Endothelial cell of umbilical vein (primary cell): ENCODE measurements around the gene CEMIP. TPM values are rescaled to one million over a fixed set of nuclear protein-coding genes. Genes with fewer than 3 reads are reported as not detected.

Experiments
- BruUV-seq: library from RNA; stranded (reverse); fragments of 400-500 nt; replicated peaks from 2 replicates; lab custom pipeline; 2021; lab: Mats Ljungman, UMichigan
- CTCF ChIA-PET: fragments of 300-600, 350-600 bp; sonication (Branson Sonifier 250); formaldehyde crosslinking; loops from one replicate; lab custom pipeline; 2021; ENCODE audit warnings: antibody characterized with exemption, inconsistent platforms; lab: Charles Lee
- POLR2A ChIA-PET: fragments of 300-600, 350-600 bp; sonication (Branson Sonifier 250); formaldehyde crosslinking; loops from one replicate; lab custom pipeline; 2021; ENCODE audit warnings: antibody characterized with exemption, inconsistent platforms; lab: Charles Lee
- DNase-seq: peaks from one replicate; pipeline ENCODE4 v3.0.0-alpha.2; 2011; ENCODE audit warnings: low read depth, low spot score
- FAIRE-seq: peaks from 2 replicates; lab custom pipeline; 2011; peaks lifted over from hg19 to GRCh38; lab: Jason Lieb, UNC
- H2AFZ ChIP-seq: 2 replicates; pipeline ENCODE4 v1.6.0; 2012; ENCODE audit warnings: low read depth, low read length, control low read depth, inconsistent platforms
- H3K27ac ChIP-seq: 2 replicates; pipeline ENCODE4 v1.5.1; 2011; ENCODE audit warnings: low read depth, mild to moderate bottlenecking, control low read depth, low read length, moderate library complexity; ENCODE audit not compliant: insufficient read depth
- H3K27me3 ChIP-seq, 2 experiments: 2 replicates each; pipeline versions ENCODE4 v1.6.0 to v1.6.1; 2011; ENCODE audit warnings: low read length in 2 of 2, mixed read lengths in 1 of 2; ENCODE audit not compliant: control insufficient read depth in 2 of 2, insufficient read depth in 2 of 2
- H3K36me3 ChIP-seq, 2 experiments: 2 replicates in 1 of 2; 3 replicates in 1 of 2; pipeline ENCODE4 v1.5.1; 2011; ENCODE audit warnings: low read length in 2 of 2, mild to moderate bottlenecking in 1 of 2, moderate library complexity in 1 of 2; ENCODE audit not compliant: control insufficient read depth in 2 of 2, insufficient read depth in 2 of 2; ENCODE audit errors: extremely low read depth in 1 of 2
- H3K4me1 ChIP-seq: 3 replicates; pipeline ENCODE4 v1.5.1; 2011; ENCODE audit warnings: mild to moderate bottlenecking, low read length; ENCODE audit not compliant: control insufficient read depth, insufficient read depth; ENCODE audit errors: extremely low read depth
- H3K4me2 ChIP-seq: 2 replicates; pipeline ENCODE4 v1.6.1; 2011; ENCODE audit warnings: low read length, control low read depth, mixed read lengths; ENCODE audit not compliant: insufficient read depth
- H3K4me3 ChIP-seq, 3 experiments: fragments of 200-600 bp in 1 of 3; sonication (generic), shearing (Covaris generic) in 1 of 3; replicated peaks in 1 of 3; 2 replicates each; pipeline ENCODE4 v1.5.1; 2011 to 2016; ENCODE audit warnings: control low read depth in 3 of 3, low read length in 3 of 3, mild to moderate bottlenecking in 2 of 3, inconsistent platforms in 1 of 3, low read depth in 1 of 3, moderate library complexity in 1 of 3; ENCODE audit not compliant: insufficient read depth in 1 of 3
- H3K79me2 ChIP-seq: 2 replicates; pipeline ENCODE4 v1.6.0; 2012; ENCODE audit warnings: low read length, inconsistent platforms; ENCODE audit not compliant: control insufficient read depth, insufficient read depth
- H3K9ac ChIP-seq: replicated peaks from 2 replicates; pipeline ENCODE3; 2011; ENCODE audit warnings: low read length, control low read depth; ENCODE audit not compliant: insufficient read depth; ENCODE audit errors: extremely low read depth
- H3K9me1 ChIP-seq: replicated peaks from 3 replicates; pipeline ENCODE4 v1.6.0; 2011; ENCODE audit warnings: mild to moderate bottlenecking, low read length; ENCODE audit not compliant: control insufficient read depth, insufficient read depth; ENCODE audit errors: extremely low read depth
- H3K9me3 ChIP-seq: replicated peaks from 2 replicates; pipeline ENCODE4 v1.5.1; 2012; ENCODE audit warnings: low read length, inconsistent platforms; ENCODE audit not compliant: control insufficient read depth, insufficient read depth
- H4K20me1 ChIP-seq: replicated peaks from 2 replicates; pipeline ENCODE3; 2011; ENCODE audit warnings: mild to moderate bottlenecking, low read length; ENCODE audit not compliant: control insufficient read depth, insufficient read depth; ENCODE audit errors: extremely low read depth
- CTCF ChIP-seq, 2 donors: IDR thresholded peaks; 1 replicate in 1 of 2; 2 replicates in 1 of 2; pipeline ENCODE4 v1.5.1; 2011; ENCODE audit warnings: low read length in 2 of 2, mild to moderate bottlenecking in 2 of 2, moderate library complexity in 2 of 2, control low read depth in 1 of 2, inconsistent platforms in 1 of 2, low read depth in 1 of 2; ENCODE audit not compliant: insufficient read depth in 1 of 2; ENCODE audit errors: extremely low read depth in 1 of 2
- EZH2 ChIP-seq: IDR thresholded peaks from 2 replicates; pipeline ENCODE4 v1.6.1; 2012; ENCODE audit warnings: borderline replicate concordance, low read depth, mild to moderate bottlenecking, moderate library complexity, low read length, inconsistent platforms; ENCODE audit not compliant: severe bottlenecking
- FOS ChIP-seq: IDR thresholded peaks from 2 replicates; pipeline ENCODE4 v1.6.1; 2011; ENCODE audit warnings: mild to moderate bottlenecking, low read length, moderate library complexity, borderline replicate concordance; ENCODE audit not compliant: insufficient read depth
- GATA2 ChIP-seq: IDR thresholded peaks from 2 replicates; pipeline ENCODE4 v1.7.0; 2011; ENCODE audit warnings: low read depth, mild to moderate bottlenecking, moderate library complexity, mixed read lengths, low read length; ENCODE audit not compliant: insufficient read length, insufficient read depth
- JUN ChIP-seq: IDR thresholded peaks from 2 replicates; pipeline ENCODE4 v1.6.1; 2011; ENCODE audit warnings: borderline replicate concordance, low read depth; ENCODE audit not compliant: insufficient read length, insufficient read depth
- MAX ChIP-seq: IDR thresholded peaks from 2 replicates; pipeline ENCODE4 v1.6.1; 2011; ENCODE audit not compliant: insufficient read depth, insufficient read length
- MYC ChIP-seq: IDR thresholded peaks from one replicate; pipeline ENCODE4 v1.6.1; 2011; ENCODE audit warnings: mild to moderate bottlenecking, low read depth, low read length
- POLR2A ChIP-seq: IDR thresholded peaks from 2 replicates; pipeline ENCODE4 v1.6.1; 2012; ENCODE audit warnings: low read depth, mild to moderate bottlenecking, control low read depth, low read length
- POLR2AphosphoS5 ChIP-seq: IDR thresholded peaks from 2 replicates; pipeline ENCODE4 v1.6.1; 2012; ENCODE audit warnings: low read depth, mild to moderate bottlenecking, control low read depth, low read length, moderate library complexity; ENCODE audit not compliant: insufficient read depth
- dilution Hi-C: fragments of 300-500 bp; cut with MboI; formaldehyde crosslinking; loops from one replicate; pipeline ENCODE4 v1.15.0; 2019; ENCODE audit warnings: low sequenced_read_pairs; ENCODE audit not compliant: extremely low pct_ligation_motif_present
- intact Hi-C: fragments of 100-400 bp; cut with micrococcal nuclease; formaldehyde crosslinking; loops from one replicate; pipeline ENCODE4 v1.10.0; 2022
- polyA plus RNA-seq, 4 experiments: library from polyadenylated mRNA; depleted of rRNA in 3 of 4; stranded (reverse) in 3 of 4; unstranded in 1 of 4; fragments of >200 nt; gene quantifications; 2 replicates each; pipeline versions ENCODE4 v1.2.1 to v1.2.3, GENCODE V29; 2011 to 2012; ENCODE audit warnings: missing spikeins in 1 of 4
- total RNA-seq: library from RNA; stranded (reverse); gene quantifications from 2 replicates; pipeline ENCODE4 v1.2.3, GENCODE V29; 2021

Gene CEMIP
- total and polyA plus RNA-seq, 2 donors (not counting 3 experiments of a cell fraction or from before 2014, with no cell fraction given), result 0.01 TPM; not detected in 1

DNA sequence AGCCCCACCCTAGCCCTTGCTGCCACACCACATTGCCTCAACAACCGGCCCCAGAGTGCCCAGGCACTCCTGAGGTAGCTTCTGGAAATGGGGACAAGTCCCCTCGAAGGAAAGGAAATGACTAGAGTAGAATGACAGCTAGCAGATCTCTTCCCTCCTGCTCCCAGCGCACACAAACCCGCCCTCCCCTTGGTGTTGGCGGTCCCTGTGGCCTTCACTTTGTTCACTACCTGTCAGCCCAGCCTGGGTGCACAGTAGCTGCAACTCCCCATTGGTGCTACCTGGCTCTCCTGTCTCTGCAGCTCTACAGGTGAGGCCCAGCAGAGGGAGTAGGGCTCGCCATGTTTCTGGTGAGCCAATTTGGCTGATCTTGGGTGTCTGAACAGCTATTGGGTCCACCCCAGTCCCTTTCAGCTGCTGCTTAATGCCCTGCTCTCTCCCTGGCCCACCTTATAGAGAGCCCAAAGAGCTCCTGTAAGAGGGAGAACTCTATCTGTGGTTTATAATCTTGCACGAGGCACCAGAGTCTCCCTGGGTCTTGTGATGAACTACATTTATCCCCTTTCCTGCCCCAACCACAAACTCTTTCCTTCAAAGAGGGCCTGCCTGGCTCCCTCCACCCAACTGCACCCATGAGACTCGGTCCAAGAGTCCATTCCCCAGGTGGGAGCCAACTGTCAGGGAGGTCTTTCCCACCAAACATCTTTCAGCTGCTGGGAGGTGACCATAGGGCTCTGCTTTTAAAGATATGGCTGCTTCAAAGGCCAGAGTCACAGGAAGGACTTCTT is 171.3 kb downstream of the CEMIP start:
- no peak for FAIRE-seq
- POLR2A ChIA-PET, result no interaction called here
- BruUV-seq, result no TSS peak

DNA sequence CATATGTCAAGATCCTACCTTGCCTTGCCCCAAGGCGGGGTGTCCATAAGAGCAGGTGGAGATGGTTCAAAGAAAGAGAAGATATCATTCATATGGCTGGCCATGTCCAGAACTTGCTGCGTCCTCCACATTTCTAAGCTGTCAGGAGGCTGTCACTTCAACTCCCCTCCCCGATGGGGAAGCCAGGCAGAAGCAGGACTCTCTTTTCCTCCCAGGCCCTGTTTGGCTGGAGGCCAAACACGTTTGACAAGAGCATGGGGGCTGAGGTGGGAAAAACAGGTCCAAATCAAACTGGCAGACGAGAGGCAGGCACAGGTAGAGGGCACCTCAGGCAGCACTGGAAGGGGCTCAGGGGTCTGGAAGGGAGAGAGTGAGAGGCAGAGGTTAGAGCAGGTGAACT is 172.8 kb downstream of the CEMIP start:
- intact Hi-C loops, result no loop called here
- TF ChIP-seq MAX (no peak), MYC (no peak), EZH2 (no peak), JUN (no peak), GATA2 (no peak), CTCF (IDR thresholded peaks at IDR 0.05; ENCODE audit: extremely low read depth in 1 of 2, insufficient read depth in 1 of 2, low read depth in 1 of 2, low read length in 2 of 2) (no peak), FOS (no peak), POLR2A (no peak), POLR2AphosphoS5 (no peak)
- no peak overlapping the region for H3K4me2 ChIP-seq
- no peaks in the 10 kb centered on the region for H3K79me2 ChIP-seq
- no peak overlapping the region for H3K4me3 ChIP-seq
- FAIRE-seq (no peak), DNase-seq (no peak)
- no peak overlapping the region for H3K9ac ChIP-seq
- H3K27ac ChIP-seq, result no peak overlapping the region
- H4K20me1 ChIP-seq, result no peaks in the 10 kb centered on the region
- ChIA-PET CTCF (interaction anchor here (1.4 kb wide), 1 partner anchor 18 kb away, joined by 3 read pairs; no protein-coding TSS in a partner anchor), POLR2A (no interaction called here)
- dilution Hi-C loops, result no loop called here
- H3K9me1 ChIP-seq, result no peaks in the 10 kb centered on the region
- H3K27me3 ChIP-seq, result no peaks in the 10 kb centered on the region
- H2AFZ ChIP-seq, result no peak overlapping the region
- H3K9me3 ChIP-seq, result no peaks in the 10 kb centered on the region
- no peaks in the 10 kb centered on the region for H3K4me1 ChIP-seq
- H3K36me3 ChIP-seq, result peaks cover 0 to 11% of the 10 kb centered on the region in 2 experiments
- no TSS peak for BruUV-seq

More for the DNA sequence above, 171.3 kb downstream of the CEMIP start:
- peaks cover 0 to 13% of the 10 kb centered on the region in 2 experiments for H3K36me3 ChIP-seq
- no peaks in the 10 kb centered on the region for H3K79me2 ChIP-seq
- no peaks in the 10 kb centered on the region for H3K27me3 ChIP-seq
- H3K4me1 ChIP-seq, result no peaks in the 10 kb centered on the region
- intact Hi-C loops, result no loop called here
- dilution Hi-C loops, result no loop called here
- CTCF ChIA-PET, result no interaction called here
- no peak for DNase-seq
- no peak for TF ChIP-seq POLR2A
- no peak for TF ChIP-seq POLR2AphosphoS5
- no peak for TF ChIP-seq FOS
- no peaks in the 10 kb centered on the region for H3K9me1 ChIP-seq
- no peak overlapping the region for H2AFZ ChIP-seq
- H3K4me2 ChIP-seq, result no peak overlapping the region
- H3K9me3 ChIP-seq, result no peaks in the 10 kb centered on the region
- no peak overlapping the region for H3K27ac ChIP-seq
- H3K9ac ChIP-seq, result no peak overlapping the region
- H3K4me3 ChIP-seq, result no peak overlapping the region
- H4K20me1 ChIP-seq, result no peaks in the 10 kb centered on the region
